Astrocyte of the cerebellum (primary cell): ENCODE measurements around the gene ABCF2.

Experiments
- DNase-seq: peaks from one replicate; pipeline ENCODE4 v3.0.0-alpha.2; 2011; ENCODE audit warnings: low read depth
- H3K4me3 ChIP-seq: 2 replicates; pipeline ENCODE4 v1.5.1; 2011; ENCODE audit warnings: mild to moderate bottlenecking, low read depth, low read length, moderate library complexity
- in situ Hi-C: cut with HindIII; loops from 2 replicates; pipeline ENCODE4 v1.10.0; 2017; ENCODE audit warnings: low sequenced_read_pairs
- TF ChIP-seq, protein P1 (sequence below): IDR thresholded peaks from 2 replicates; pipeline ENCODE4 v1.5.1; 2012; ENCODE audit warnings: low read length, low read depth, moderate library complexity, mild to moderate bottlenecking; ENCODE audit errors: missing control alignments

The ABCF2 gene

DNA sequence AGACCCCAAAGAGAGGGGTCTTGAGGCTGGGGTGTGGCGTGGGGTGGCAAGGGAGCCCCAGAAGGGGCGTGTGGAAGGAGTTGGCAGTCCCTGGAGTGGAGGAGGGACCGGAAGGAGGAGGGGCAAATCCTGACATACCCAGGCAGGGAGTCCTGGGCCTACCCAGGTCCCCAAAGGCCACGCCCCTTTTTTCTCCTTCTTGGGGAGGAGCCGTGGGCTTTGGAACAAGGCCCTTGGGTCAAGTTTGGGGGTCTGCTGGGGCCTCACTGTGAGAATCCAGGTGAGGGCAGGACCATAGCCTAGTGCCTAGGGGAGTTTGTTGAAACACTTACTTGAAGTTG, 22.7 kb upstream of the ABCF2 start:
- H3K4me3 ChIP-seq: peak overlapping the region; percentile 84
- TF ChIP-seq, protein P1, sequence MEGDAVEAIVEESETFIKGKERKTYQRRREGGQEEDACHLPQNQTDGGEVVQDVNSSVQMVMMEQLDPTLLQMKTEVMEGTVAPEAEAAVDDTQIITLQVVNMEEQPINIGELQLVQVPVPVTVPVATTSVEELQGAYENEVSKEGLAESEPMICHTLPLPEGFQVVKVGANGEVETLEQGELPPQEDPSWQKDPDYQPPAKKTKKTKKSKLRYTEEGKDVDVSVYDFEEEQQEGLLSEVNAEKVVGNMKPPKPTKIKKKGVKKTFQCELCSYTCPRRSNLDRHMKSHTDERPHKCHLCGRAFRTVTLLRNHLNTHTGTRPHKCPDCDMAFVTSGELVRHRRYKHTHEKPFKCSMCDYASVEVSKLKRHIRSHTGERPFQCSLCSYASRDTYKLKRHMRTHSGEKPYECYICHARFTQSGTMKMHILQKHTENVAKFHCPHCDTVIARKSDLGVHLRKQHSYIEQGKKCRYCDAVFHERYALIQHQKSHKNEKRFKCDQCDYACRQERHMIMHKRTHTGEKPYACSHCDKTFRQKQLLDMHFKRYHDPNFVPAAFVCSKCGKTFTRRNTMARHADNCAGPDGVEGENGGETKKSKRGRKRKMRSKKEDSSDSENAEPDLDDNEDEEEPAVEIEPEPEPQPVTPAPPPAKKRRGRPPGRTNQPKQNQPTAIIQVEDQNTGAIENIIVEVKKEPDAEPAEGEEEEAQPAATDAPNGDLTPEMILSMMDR: no peak
- DNase-seq: no peak
- in situ Hi-C loops: no loop called here

DNA sequence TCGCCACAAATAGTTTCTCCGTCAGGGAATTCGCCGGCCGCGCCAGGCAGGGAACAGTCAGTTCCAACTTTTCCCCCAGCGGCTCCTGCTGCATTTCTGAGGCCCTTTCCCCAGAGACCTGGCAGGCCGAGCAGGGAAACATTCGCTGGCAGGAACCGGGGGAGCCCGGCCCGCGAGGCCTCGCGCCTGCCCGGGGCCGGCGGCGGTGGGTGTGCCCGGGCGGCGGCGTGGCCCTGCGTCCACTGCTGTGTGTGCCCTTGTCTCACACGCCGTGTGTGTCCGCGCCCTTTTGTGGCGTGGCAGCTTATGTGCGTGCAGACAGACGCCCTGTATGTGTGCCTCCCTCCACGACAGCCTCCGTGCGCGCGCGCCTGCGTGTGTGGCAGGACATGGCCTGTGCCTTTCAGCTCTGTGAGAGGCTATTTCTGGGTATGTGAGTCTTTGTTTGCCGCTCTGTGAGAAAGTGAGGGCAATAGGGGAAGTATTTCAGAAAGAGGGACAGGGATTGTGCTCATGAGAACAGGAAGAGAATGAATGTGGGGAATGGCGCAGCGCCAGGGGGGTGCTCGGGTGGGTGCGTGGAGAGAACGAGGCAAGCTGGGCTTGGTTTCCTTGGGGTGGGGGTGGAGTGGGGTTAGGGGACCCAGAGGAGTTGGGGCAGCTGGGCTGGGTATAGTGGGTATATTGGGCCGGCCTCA, 22.2 kb upstream of the ABCF2 start:
- H3K4me3 ChIP-seq: peak overlapping the region; percentile 84
- no peak for DNase-seq

DNA sequence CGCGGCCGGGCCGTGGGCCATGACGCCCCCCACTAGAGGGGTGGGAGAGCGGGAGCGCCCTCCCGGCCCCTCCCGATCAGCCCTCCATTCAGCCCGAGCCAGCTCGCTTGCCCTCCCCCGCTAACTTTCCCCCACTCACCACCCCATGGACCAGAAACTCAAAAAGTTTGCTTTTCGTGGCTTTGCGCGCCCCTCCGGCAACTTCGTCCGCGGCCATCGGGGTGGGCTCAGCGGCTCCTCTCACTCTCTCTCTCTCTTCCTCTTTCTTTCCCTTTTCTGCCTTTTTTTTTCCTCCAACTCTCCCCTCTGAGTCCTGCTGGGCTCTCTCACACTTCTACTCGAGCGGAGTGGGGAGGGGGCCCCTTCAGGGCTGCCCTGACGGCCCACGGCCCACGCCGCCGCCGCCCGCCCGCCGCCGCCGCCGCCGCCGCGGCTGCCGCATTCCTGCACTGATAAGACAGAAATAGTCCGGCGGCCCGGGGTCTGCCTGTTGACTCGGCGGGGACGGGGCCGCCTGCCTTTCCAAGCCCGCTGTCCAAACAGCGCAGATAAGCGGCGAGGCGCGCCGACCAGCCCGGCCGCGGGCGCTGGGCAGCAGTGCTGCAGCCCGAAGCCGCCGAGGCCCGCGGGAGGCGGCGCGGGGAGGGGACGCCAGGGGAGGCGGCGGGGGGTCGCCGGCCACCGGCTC, 21.5 kb upstream of the ABCF2 start, which contains the start of gene SMARCD3:
Gene SMARCD3, minus strand, starts transcription at position 349 of the 688 bp plus-strand sequence. Its CDS starts 132 bp downstream, at position 217.
- TF ChIP-seq, protein P1: no peak
- DNase-seq: peak; percentile 40
- H3K4me3 ChIP-seq: peak within 1 kb of the TSS; percentile 84
- in situ Hi-C loops: no loop called here

More for the DNA sequence above, 22.2 kb upstream of the ABCF2 start:
- in situ Hi-C loops: no loop called here
- TF ChIP-seq, protein P1: no peak

DNA sequence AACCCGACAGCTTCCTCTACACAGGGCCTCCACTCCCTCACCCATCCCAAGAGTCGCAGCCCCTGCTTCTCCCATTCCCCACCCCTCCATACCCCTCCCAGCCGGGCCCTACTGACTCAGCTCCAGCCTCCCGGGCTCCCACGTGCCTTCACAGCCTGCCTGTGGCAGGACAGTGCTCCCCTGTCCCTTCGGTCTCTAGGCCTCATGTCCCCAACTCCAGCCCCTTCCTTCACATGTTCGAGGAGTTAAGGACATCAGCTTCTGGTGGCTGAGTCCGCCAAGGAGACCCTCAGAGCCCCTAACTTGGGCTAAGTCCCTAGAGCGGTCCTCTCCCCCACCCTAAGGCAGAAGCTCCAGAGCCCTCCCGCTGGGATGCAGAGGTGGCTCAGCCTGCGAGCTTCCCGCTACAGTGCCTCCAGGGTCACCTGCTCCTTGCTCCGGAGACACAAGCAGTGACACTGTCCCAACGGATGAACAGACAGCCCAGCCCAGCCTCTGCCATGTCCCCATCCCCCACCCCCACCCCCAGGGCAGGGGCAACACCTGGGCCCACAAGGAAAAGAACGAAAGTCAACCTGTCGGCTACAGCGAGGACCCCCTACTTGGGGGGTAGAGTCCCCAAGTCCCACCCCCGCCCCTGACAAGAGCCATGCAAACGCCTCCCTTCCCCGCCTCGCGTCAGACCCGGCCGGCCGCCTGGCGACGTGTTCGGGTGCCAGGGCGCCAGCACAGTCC, 20.8 kb upstream of the ABCF2 start:
- TF ChIP-seq, protein P1: no peak
- DNase-seq: no peak
- in situ Hi-C loops: no loop called here
- peak overlapping the region; percentile 84 for H3K4me3 ChIP-seq

DNA sequence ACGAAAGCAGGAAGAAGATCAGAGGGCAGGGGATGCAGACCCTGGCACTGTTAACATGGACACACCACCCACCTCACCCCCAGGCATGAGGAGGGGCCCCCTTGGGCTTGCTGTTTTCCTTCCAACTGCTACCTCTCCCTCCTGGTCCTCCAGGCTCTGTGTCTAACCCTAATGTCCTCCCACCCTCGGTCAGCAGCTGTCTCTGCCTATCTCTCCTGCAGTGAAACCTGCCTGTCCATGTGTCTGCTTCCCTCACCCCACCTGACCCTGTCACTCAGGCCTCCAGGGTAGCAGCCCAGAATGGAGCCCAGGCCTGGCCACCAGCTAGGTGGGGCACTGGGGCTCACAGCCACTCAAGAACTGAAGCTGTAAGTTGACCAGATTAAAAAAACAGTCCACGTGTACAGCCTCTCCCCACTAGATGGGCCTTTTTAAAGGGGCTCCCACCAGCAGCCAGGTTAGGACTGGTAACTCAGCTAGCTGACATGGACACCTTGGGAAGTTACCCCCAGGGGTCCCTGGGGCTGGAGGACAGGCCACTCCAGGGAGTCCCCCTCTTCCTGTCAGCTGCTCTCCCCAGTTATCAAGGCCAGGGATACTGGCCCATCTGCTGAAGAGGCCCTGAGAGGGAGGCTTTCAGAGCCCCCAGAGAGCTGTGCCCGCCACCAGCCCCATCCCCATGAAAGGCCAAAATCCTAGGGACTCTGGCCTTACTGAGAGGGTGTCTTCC, 20.0 kb upstream of the ABCF2 start:
- no peak for DNase-seq
- peak overlapping the region; percentile 84 for H3K4me3 ChIP-seq
- in situ Hi-C loops: no loop called here
- TF ChIP-seq, protein P1: no peak

DNA sequence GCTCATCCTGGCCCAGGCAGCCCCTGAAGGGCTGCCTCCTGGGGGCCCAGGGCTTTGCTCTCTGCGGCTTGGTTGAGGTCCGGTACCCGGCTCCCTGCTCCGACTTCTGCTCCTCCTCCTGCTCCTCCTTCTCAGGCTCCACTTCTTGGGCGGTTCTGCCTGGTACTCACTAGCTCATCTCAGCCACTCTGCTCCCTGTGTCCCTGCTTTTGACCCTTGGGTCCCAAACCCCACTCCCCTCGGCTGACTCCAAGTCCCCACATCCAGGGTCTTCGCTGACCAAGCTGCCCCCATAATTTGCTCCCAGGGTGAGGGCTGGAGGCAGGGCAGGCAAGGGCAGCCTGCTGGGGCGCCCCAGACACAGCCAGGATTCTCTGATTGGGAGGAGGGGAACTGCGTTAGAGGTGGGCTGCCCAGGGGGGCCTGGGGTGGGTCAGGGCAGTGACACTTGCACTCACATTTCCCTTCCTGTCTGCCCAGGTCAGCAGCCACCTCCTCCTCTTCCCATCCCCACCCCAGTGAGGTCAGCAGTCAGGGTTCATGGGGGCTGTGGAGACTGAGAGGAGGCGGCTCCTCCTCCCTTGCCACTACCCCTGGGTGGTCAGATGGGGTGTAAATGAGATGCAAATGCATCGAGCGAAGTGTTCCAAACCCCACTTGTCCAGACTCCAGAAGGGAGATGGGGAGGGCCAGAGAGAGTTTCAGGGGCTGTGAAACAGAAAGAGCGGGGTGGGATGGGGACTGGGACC, 19.3 kb upstream of the ABCF2 start:
- peak overlapping the region; percentile 84 for H3K4me3 ChIP-seq
- DNase-seq: no peak
- in situ Hi-C loops: no loop called here
- TF ChIP-seq, protein P1: no peak
